Neuronal stem cell (in vitro differentiated cells): ENCODE results near the gene PRF1. TPM values are rescaled to one million over a fixed set of nuclear protein-coding genes. Genes with fewer than 3 reads are reported as not detected.

Source experiments
- DNase-seq: peaks from one replicate; pipeline ENCODE4 v3.0.0-alpha.2; 2013; ENCODE audit warnings: low spot score
- H2AFZ ChIP-seq: one replicate; pipeline ENCODE4 v1.6.1; 2013; ENCODE audit warnings: mild to moderate bottlenecking, low read length, inconsistent platforms
- H2AK5ac ChIP-seq: 2 replicates; pipeline ENCODE4 v1.6.1; 2013; ENCODE audit warnings: low read depth, mild to moderate bottlenecking, inconsistent platforms, low read length, moderate library complexity, mixed read lengths
- H2BK120ac ChIP-seq: 2 replicates; pipeline ENCODE4 v1.6.1; 2013; ENCODE audit warnings: low read depth, mild to moderate bottlenecking, inconsistent platforms, low read length, moderate library complexity, mixed read lengths
- H2BK12ac ChIP-seq: one replicate; pipeline ENCODE4 v1.6.1; 2013; ENCODE audit warnings: low read length, inconsistent platforms
- H2BK15ac ChIP-seq: 2 replicates; pipeline ENCODE4 v1.6.1; 2013; ENCODE audit warnings: mild to moderate bottlenecking, low read length, inconsistent platforms, mixed read lengths
- H2BK5ac ChIP-seq: one replicate; pipeline ENCODE4 v1.6.1; 2013; ENCODE audit warnings: inconsistent platforms, mild to moderate bottlenecking, low read length, moderate library complexity
- H3K14ac ChIP-seq: one replicate; pipeline ENCODE4 v1.6.1; 2013; ENCODE audit warnings: low read length, inconsistent platforms
- H3K18ac ChIP-seq: 2 replicates; pipeline ENCODE4 v1.6.1; 2013; ENCODE audit warnings: low read length, inconsistent platforms
- H3K23ac ChIP-seq: 2 replicates; pipeline ENCODE4 v1.6.1; 2013; ENCODE audit warnings: low read depth, mild to moderate bottlenecking, mixed read lengths, low read length, inconsistent platforms; ENCODE audit not compliant: poor library complexity
- H3K27ac ChIP-seq: replicated peaks from 3 replicates; pipeline ENCODE4 v1.5.1; 2013; ENCODE audit warnings: low read length, inconsistent platforms
- H3K27me3 ChIP-seq, 3 experiments: 2 replicates each; pipeline ENCODE4 v1.6.1; 2013; ENCODE audit warnings: low read length in 3 of 3, mild to moderate bottlenecking in 2 of 3, inconsistent platforms in 1 of 3, low read depth in 1 of 3, mixed read lengths in 1 of 3, moderate library complexity in 1 of 3; ENCODE audit not compliant: control insufficient read depth in 3 of 3, insufficient read depth in 3 of 3
- H3K36me3 ChIP-seq, 2 donors: replicated peaks in 1 of 2; 2 replicates each; pipeline ENCODE4 v1.6.1; 2013; ENCODE audit warnings: low read length in 2 of 2; ENCODE audit not compliant: control insufficient read depth in 2 of 2, insufficient read depth in 2 of 2
- H3K4ac ChIP-seq: 2 replicates; pipeline ENCODE4 v1.6.1; 2013; ENCODE audit warnings: inconsistent platforms, mild to moderate bottlenecking, low read length, moderate library complexity
- H3K4me1 ChIP-seq, 2 donors: 1 replicate in 1 of 2; 2 replicates in 1 of 2; pipeline ENCODE4 v1.6.1; 2013; ENCODE audit warnings: low read length in 2 of 2, low read depth in 1 of 2; ENCODE audit not compliant: control insufficient read depth in 2 of 2, insufficient read depth in 1 of 2
- H3K4me2 ChIP-seq: one replicate; pipeline ENCODE4 v1.6.1; 2013; ENCODE audit warnings: mild to moderate bottlenecking, low read length, inconsistent platforms; ENCODE audit not compliant: insufficient read depth, poor library complexity, severe bottlenecking
- H3K4me3 ChIP-seq, 2 donors: 2 replicates each; pipeline ENCODE4 v1.5.1; 2013; ENCODE audit warnings: low read length in 2 of 2, mild to moderate bottlenecking in 2 of 2, inconsistent platforms in 1 of 2, moderate library complexity in 1 of 2
- H3K79me1 ChIP-seq: one replicate; pipeline ENCODE4 v1.6.1; 2013; ENCODE audit warnings: low read depth, mild to moderate bottlenecking, inconsistent platforms, low read length, moderate library complexity
- H3K9ac ChIP-seq: one replicate; pipeline ENCODE4 v1.6.1; 2013; ENCODE audit warnings: mild to moderate bottlenecking, low read depth, low read length, inconsistent platforms; ENCODE audit not compliant: poor library complexity
- H3K9me3 ChIP-seq, 2 donors: replicated peaks in 1 of 2; 2 replicates each; pipeline versions ENCODE3 to v1.6.1; 2013; ENCODE audit warnings: low read length in 2 of 2, mild to moderate bottlenecking in 2 of 2, inconsistent platforms in 1 of 2, low read depth in 1 of 2, mixed read lengths in 1 of 2, moderate library complexity in 1 of 2; ENCODE audit not compliant: control insufficient read depth in 2 of 2, insufficient read depth in 1 of 2
- H4K8ac ChIP-seq: one replicate; pipeline ENCODE4 v1.6.1; 2013; ENCODE audit warnings: low read depth, mild to moderate bottlenecking, inconsistent platforms, low read length, moderate library complexity
- H4K91ac ChIP-seq: one replicate; pipeline ENCODE4 v1.6.1; 2013; ENCODE audit warnings: low read length, low read depth, mild to moderate bottlenecking, inconsistent platforms; ENCODE audit not compliant: poor library complexity
- WGBS, 2 donors: extraction: QIAGEN DNeasy Blood & Tissue Kit; methylation state at CpG; one replicate each; pipeline ENCODE4 v1.1.7; 2013; ENCODE audit warnings: missing lambda C conversion rate in 2 of 2, mixed read lengths in 1 of 2; ENCODE audit not compliant: insufficient read length in 2 of 2, insufficient replicate concordance in 1 of 2; ENCODE audit errors: extremely low coverage in 2 of 2; 5-methylcytosine and 5-hydroxymethylcytosine counted together
- polyA plus RNA-seq, 2 experiments: library from polyadenylated mRNA; stranded (reverse); fragments of 200-250 nt; gene quantifications; one replicate each; pipeline ENCODE4 v1.2.3, GENCODE V29; 2013

PRF1 gene
- not detected for polyA plus RNA-seq (2013, experiment 1 of 2)
- not detected for polyA plus RNA-seq (2013, experiment 2 of 2)

DNA sequence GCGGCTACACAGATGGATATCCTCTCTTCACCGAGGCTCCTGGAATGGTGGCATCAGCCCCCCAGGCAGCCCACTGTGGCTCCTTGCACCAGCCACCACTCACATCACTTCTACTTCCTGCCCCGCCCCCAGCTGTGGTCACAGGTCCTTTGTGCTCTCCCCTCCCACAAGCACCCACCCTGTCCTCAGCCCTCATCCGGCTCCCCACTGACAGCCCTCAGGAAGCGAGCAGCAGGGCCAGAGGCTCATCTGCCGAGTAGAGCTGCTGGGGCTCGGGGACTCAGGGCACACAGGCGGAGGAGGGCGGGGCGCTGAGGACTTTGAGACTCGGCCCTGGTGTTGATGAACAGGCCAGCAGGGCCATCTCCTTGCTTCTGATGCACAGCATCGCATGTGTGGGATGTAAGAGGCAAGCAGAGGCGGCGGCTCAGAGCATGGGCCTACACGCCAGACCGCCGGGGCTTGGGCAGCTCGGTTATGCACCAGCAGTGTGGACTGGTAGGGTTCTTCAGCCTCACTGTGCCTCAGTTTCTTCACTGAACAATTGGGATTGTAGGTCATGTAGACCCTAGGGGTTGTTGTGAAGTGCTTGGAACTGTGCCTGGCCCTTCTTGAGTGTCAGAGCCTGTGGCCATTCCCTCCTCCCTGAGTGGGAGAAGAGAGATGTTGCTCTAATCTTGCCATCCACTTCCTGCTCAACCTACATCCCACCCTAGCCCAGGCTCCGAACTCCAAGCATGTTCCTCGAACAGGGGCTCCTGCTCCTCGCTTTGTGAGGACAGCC, at the start of gene PRF1:
Gene PRF1 (minus strand): TSS at position 77 of the 784 bp plus-strand sequence. CDS start 1,839 bp downstream, outside the sequence.
- WGBS, 2 donors = no CpG with 5 or more reads among the region's 21 CpGs
- Histone ChIP-seq H3K18ac (peak within 1 kb of the TSS; percentile 30), H3K27ac (no peak within 1 kb of the TSS), H3K9me3 (no peaks in the 10 kb centered on the region), H4K8ac (no peak within 1 kb of the TSS), H3K79me1 (no peaks in the 10 kb centered on the region), H3K4ac (no peak within 1 kb of the TSS), H2AFZ (no peak within 1 kb of the TSS), H2AK5ac (no peak within 1 kb of the TSS), H3K27me3 (peaks cover 0 to 4% (median 0%) of the 10 kb centered on the region in 3 experiments), H3K36me3 (no peaks in the 10 kb centered on the region), H3K4me3 (no peak within 1 kb of the TSS), H3K4me1 (no peaks in the 10 kb centered on the region), H2BK120ac (no peak within 1 kb of the TSS), H3K14ac (peak within 1 kb of the TSS; percentile 75), H3K9ac (no peak within 1 kb of the TSS), H3K23ac (peak within 1 kb of the TSS; percentile 76), H2BK12ac (no peak within 1 kb of the TSS), H2BK5ac (no peak within 1 kb of the TSS), H2BK15ac (peak within 1 kb of the TSS; percentile 57), H3K4me2 (no peak within 1 kb of the TSS), H4K91ac (no peak within 1 kb of the TSS)
- DNase-seq = no peak

DNA sequence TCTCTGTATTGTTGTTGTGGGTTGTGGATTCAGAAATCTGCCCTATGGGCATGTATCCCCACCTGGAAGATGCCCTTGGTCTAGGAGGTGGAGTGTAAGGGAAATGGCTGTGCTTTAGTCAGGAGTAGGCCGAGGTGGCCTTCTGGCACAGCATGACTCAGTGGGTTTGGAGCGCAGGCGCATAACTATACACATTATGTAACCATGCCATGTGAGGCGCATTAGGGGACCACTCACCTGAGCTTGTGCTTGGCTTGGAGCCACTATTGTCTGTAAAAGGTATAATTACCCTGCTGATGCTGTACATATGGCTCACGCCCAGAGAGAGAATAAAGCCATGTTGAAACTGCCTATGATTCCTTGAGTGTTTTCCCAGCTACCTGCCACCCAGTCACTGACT, 49.1 kb upstream of the PRF1 start:
- Histone ChIP-seq H3K9me3 (peaks cover 31 to 43% of the 10 kb centered on the region in 2 donors), H3K27me3 (no peaks in the 10 kb centered on the region), H3K14ac (no peak overlapping the region), H3K79me1 (no peaks in the 10 kb centered on the region), H2AFZ (no peak overlapping the region), H2BK12ac (no peak overlapping the region), H3K4ac (no peak overlapping the region), H3K23ac (no peak overlapping the region), H3K18ac (no peak overlapping the region), H3K4me1 (no peaks in the 10 kb centered on the region), H2BK15ac (no peak overlapping the region), H2AK5ac (no peak overlapping the region), H3K4me3 (no peak overlapping the region), H2BK120ac (no peak overlapping the region), H4K91ac (no peak overlapping the region), H3K27ac (no peak overlapping the region), H3K36me3 (no peaks in the 10 kb centered on the region), H3K4me2 (no peak overlapping the region), H4K8ac (no peak overlapping the region), H3K9ac (no peak overlapping the region), H2BK5ac (no peak overlapping the region)
- no CpG with 5 or more reads among the region's 5 CpGs for WGBS, 2 donors
- DNase-seq = no peak

- WGBS, 2 donors = no CpG with 5 or more reads among the region's 3 CpGs
- Histone ChIP-seq H3K18ac (no peak overlapping the region), H2AK5ac (no peak overlapping the region), H3K4me1 (no peaks in the 10 kb centered on the region), H3K4ac (no peak overlapping the region), H4K91ac (no peak overlapping the region), H2BK15ac (no peak overlapping the region), H3K4me3 (no peak overlapping the region), H3K36me3 (no peaks in the 10 kb centered on the region), H3K27ac (no peak overlapping the region), H4K8ac (no peak overlapping the region), H3K23ac (no peak overlapping the region), H3K9ac (no peak overlapping the region), H2AFZ (no peak overlapping the region), H3K4me2 (no peak overlapping the region), H3K14ac (no peak overlapping the region), H2BK12ac (no peak overlapping the region), H3K79me1 (no peaks in the 10 kb centered on the region), H3K9me3 (peaks cover 31 to 44% of the 10 kb centered on the region in 2 donors), H3K27me3 (no peaks in the 10 kb centered on the region), H2BK5ac (no peak overlapping the region), H2BK120ac (no peak overlapping the region)
- no peak for DNase-seq
Observed at GRCh38 chr10:70650718-70651117, 48.2 kb upstream of the PRF1 start.

GRCh38 chr10:70650104-70650503, 47.6 kb upstream of the PRF1 start:
- Histone ChIP-seq H2AK5ac (no peak overlapping the region), H3K4ac (no peak overlapping the region), H3K9ac (no peak overlapping the region), H3K27me3 (no peaks in the 10 kb centered on the region), H3K18ac (no peak overlapping the region), H3K4me2 (no peak overlapping the region), H3K23ac (no peak overlapping the region), H3K9me3 (peaks cover 31 to 44% of the 10 kb centered on the region in 2 donors), H3K4me3 (no peak overlapping the region), H3K27ac (no peak overlapping the region), H2AFZ (no peak overlapping the region), H3K36me3 (no peaks in the 10 kb centered on the region), H2BK120ac (no peak overlapping the region), H4K8ac (no peak overlapping the region), H2BK5ac (no peak overlapping the region), H4K91ac (no peak overlapping the region), H2BK12ac (no peak overlapping the region), H3K14ac (no peak overlapping the region), H3K79me1 (no peaks in the 10 kb centered on the region), H2BK15ac (no peak overlapping the region), H3K4me1 (peaks cover 0 to 3% of the 10 kb centered on the region in 2 donors)
- no peak for DNase-seq
- no CpG with 5 or more reads among the region's 3 CpGs for WGBS, 2 donors
